Uterus (tissue), 4 donors: Measurements from ENCODE around the gene MECP2. TPM values are rescaled to one million over a fixed set of nuclear protein-coding genes. Genes with fewer than 3 reads are reported as not detected.

Experiments
- DNase-seq, 2 donors: peaks; one replicate each; pipeline ENCODE4 v3.0.0-alpha.2; 2019 to 2020
- H3K27ac ChIP-seq, 2 donors: fragments of 200-600 bp; sonication (generic); 1 replicate in 1 of 2; 2 replicates in 1 of 2; pipeline ENCODE4 v1.5.1; 2016 to 2018
- H3K27me3 ChIP-seq, 2 donors: fragments of 200-600 bp; sonication (generic); one replicate each; pipeline ENCODE4 v1.5.1; 2018 to 2019; ENCODE audit warnings: control low read depth in 1 of 2
- H3K36me3 ChIP-seq, 2 donors: fragments of 200-600 bp; sonication (generic); one replicate each; pipeline ENCODE4 v1.5.1; 2019; ENCODE audit warnings: control low read depth in 1 of 2
- H3K4me1 ChIP-seq, 2 donors: fragments of 200-600 bp; sonication (generic); one replicate each; pipeline ENCODE4 v1.5.1; 2018 to 2019; ENCODE audit warnings: control low read depth in 1 of 2
- H3K4me3 ChIP-seq, 2 donors: fragments of 200-600 bp; sonication (generic); 1 replicate in 1 of 2; 2 replicates in 1 of 2; pipeline ENCODE4 v1.5.1; 2018 to 2019; ENCODE audit warnings: mild to moderate bottlenecking in 1 of 2
- H3K9me3 ChIP-seq, 2 donors: fragments of 200-600 bp; sonication (generic); one replicate each; pipeline ENCODE4 v1.5.1; 2019; ENCODE audit warnings: control low read depth in 1 of 2
- CTCF ChIP-seq, 4 experiments: fragments of 200-600 bp in 2 of 4; fragments of 450-650 bp in 2 of 4; sonication (generic) in 2 of 4; IDR thresholded peaks; one replicate each; pipeline ENCODE4 v1.5.1; 2016 to 2019; ENCODE audit warnings: antibody characterized with exemption in 4 of 4, mild to moderate bottlenecking in 2 of 4, moderate library complexity in 1 of 4
- POLR2A ChIP-seq, 2 donors: fragments of 450-650 bp; IDR thresholded peaks; one replicate each; pipeline ENCODE4 v1.6.1; 2016; ENCODE audit warnings: antibody characterized with exemption in 2 of 2, mild to moderate bottlenecking in 1 of 2, moderate library complexity in 1 of 2
- intact Hi-C: fragments of 100-400 bp; cut with DNase I; formaldehyde crosslinking; loops from one replicate; pipeline ENCODE4 v1.15.1; 2023; ENCODE audit warnings: low total_unique reads
- microRNA counts, 2 donors: library from miRNA; unstranded; fragments of <30 nt; microRNA quantifications; one replicate each; lab custom pipeline; 2016 to 2017
- microRNA-seq: library from miRNA; unstranded; fragments of <30 nt; microRNA quantifications from one replicate; pipeline ENCODE4, GENCODE V29; 2016; ENCODE audit warnings: borderline microRNAs expressed, borderline replicate concordance
- small RNA-seq: library from RNA; depleted of rRNA; stranded (forward); fragments of <200 nt; gene quantifications from one replicate; pipeline ENCODE3, GENCODE V24; 2016
- total RNA-seq, 4 donors: library from RNA; depleted of rRNA in 3 of 4; stranded (reverse); fragments of >200 nt in 3 of 4; gene quantifications; one replicate each; pipeline versions ENCODE4 v1.1.0 to v1.2.4, GENCODE V29; 2014 to 2023
- donor health status: DM: yes; HTN: yes; CAD: no.

The MECP2 gene
- total RNA-seq, 4 donors from 2014 or later, result 29.7 to 106 (median 50.6) TPM

- TF ChIP-seq CTCF (IDR thresholded peaks at IDR 0.05) (no peak), POLR2A (IDR thresholded peaks at IDR 0.05) (no peak)
- Histone ChIP-seq H3K9me3 (no peaks in the 10 kb centered on the region), H3K4me3 (peak overlapping the region; percentile 52 to 96), H3K4me1 (peaks cover 0 to 5% of the 10 kb centered on the region in 2 donors), H3K27ac (peak overlapping the region; percentile 99), H3K36me3 (no peaks in the 10 kb centered on the region), H3K27me3 (no peaks in the 10 kb centered on the region)
- intact Hi-C loops, result no loop called here
- no peak for DNase-seq
Observed at GRCh38 chrX:153973127-153974002, 124.2 kb downstream of the MECP2 start.

GRCh38 chrX:153972368-153973126, 125.0 kb downstream of the MECP2 start, which contains the start of gene TMEM187:
Gene TMEM187 (plus strand): TSS chrX:153972754. CDS start chrX:153982063, 9,309 bp downstream.
- intact Hi-C loops, result no loop called here
- Histone ChIP-seq H3K27me3 (no peaks in the 10 kb centered on the region), H3K36me3 (no peaks in the 10 kb centered on the region), H3K9me3 (no peaks in the 10 kb centered on the region), H3K4me1 (peaks cover 0 to 5% of the 10 kb centered on the region in 2 donors), H3K27ac (peak within 1 kb of the TSS; percentile 99), H3K4me3 (peak within 1 kb of the TSS; percentile 52 to 96)
- TF ChIP-seq CTCF (IDR thresholded peaks at IDR 0.05), result peak in 1 of 4 experiments; percentile 24
- TF ChIP-seq POLR2A (IDR thresholded peaks at IDR 0.05), result peak; percentile 35 to 71
- DNase-seq, result peak; percentile 87 to 88

MicroRNA genes within 50 kb of the gene (microRNA counts, 767-probe panel; counts per million panel counts)
- 0 counts per million in 2 donors for microRNA hsa-miR-718 (lab: Ali Mortazavi, UCI)

Small RNA genes within 50 kb of the gene (microRNA-seq; reads per million reads assigned to microRNA genes)
- not detected for gene MIR3202-1
- gene MIR3202-2, result not detected
- not detected for gene MIR718

Small RNA genes within 50 kb of the gene (small RNA-seq; reads per million reads assigned to genes)
- gene MIR3202-1, result not detected

Other genes starting within 250 kb of the MECP2 start
- 1 to 10 TPM in 2 of 4 donors, under 1 TPM in 1, not detected in 1; 0.26 to 5.1 (median 2.8) TPM for gene L1CAM, start 211.5 kb downstream of the MECP2 start, total RNA-seq
- 1 to 10 TPM in 2 of 4 donors, under 1 TPM in 1, not detected in 1; 0.35 to 5.2 (median 4.4) TPM for gene AVPR2, start 193.0 kb downstream of the MECP2 start, total RNA-seq
- gene ARHGAP4, start 171.5 kb downstream of the MECP2 start, total RNA-seq, result 10 to 100 TPM in 2 of 4 donors, 1 to 10 TPM in 2; 5.1 to 28.3 (median 15.8) TPM
- gene NAA10, start 162.7 kb downstream of the MECP2 start, total RNA-seq, result 100 to 1,000 TPM in 2 of 4 donors, 10 to 100 TPM in 2; 37.9 to 198 (median 109) TPM
- gene RENBP, start 153.1 kb downstream of the MECP2 start, total RNA-seq, result 1 to 10 TPM in 3 of 4 donors, under 1 TPM in 1; 0.77 to 5.9 (median 2.6) TPM
- gene HCFC1, start 125.9 kb downstream of the MECP2 start, total RNA-seq, result 10 to 100 TPM; 20.9 to 65.7 (median 37.3) TPM
- 1 to 10 TPM in 3 of 4 donors, not detected in 1; 2.5 to 9.6 (median 6.2) TPM for gene TMEM187, start 125.0 kb downstream of the MECP2 start, total RNA-seq
- 10 to 100 TPM in 3 of 4 donors, 1 to 10 TPM in 1; 9.7 to 52.6 (median 35.8) TPM for gene IRAK1, start 77.8 kb downstream of the MECP2 start, total RNA-seq
- not detected for gene OPN1LW, start 46.5 kb upstream of the MECP2 start, total RNA-seq
- gene OPN1MW, start 84.9 kb upstream of the MECP2 start, total RNA-seq, result not detected
- not detected for gene OPN1MW2, start 122.0 kb upstream of the MECP2 start, total RNA-seq
- gene OPN1MW3, start 159.9 kb upstream of the MECP2 start, total RNA-seq, result not detected
- gene TEX28, start 197.4 kb upstream of the MECP2 start, total RNA-seq, result not detected
- under 1 TPM in 2 of 4 donors, not detected in 2; 0.07 to 0.98 TPM for gene TKTL1, start 198.1 kb upstream of the MECP2 start, total RNA-seq